ENCODE data around the gene OMD. TPM values are rescaled to one million over a fixed set of nuclear protein-coding genes. Genes with fewer than 3 reads are reported as not detected.

Gene OMD
- total and polyA plus RNA-seq, 10 donors, result 0.10 to 1.0 (median 0.61) TPM; not detected in 1

DNA sequence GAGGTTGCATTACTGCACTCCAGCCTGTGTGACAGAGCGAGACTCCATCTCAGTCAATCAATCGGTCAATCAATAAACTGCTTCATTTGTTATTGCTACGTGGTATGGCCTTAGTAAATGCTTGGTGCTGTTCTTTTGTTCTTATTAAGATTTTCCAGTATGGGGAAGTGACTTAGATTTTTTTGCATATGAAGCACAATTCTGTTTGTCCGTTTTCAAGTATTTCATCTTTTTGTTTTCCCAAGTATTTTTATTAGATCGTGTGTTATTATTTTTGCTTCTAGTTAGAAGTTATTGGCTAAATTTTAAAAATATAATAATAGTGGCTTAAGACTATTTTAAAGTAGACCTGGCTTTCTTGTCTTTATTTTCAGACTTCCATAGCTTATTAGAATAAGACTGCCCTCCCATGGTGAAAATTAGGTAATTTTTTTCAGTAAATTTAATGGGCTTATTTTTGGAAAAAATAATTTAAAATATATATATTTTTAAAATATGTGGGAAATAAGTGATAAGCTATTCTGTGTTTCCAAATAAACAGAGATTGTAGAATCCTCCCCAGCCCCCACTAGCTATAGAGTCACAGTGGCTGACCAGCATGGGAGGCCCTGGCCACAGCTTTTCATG lies 14.7 kb upstream of the OMD start:
- DNase-seq, result no peak
- Histone ChIP-seq H3K27ac (no peak overlapping the region), H3K27me3 (replicated peaks in 1 of 7) (no peaks in the 10 kb centered on the region), H3K9me3 (no peaks in the 10 kb centered on the region), H3K4me1 (peaks cover 0 to 7% (median 0%) of the 10 kb centered on the region in 6 donors), H3K4me3 (no peak overlapping the region), H3K36me3 (no peaks in the 10 kb centered on the region)
- intact Hi-C loops (cut with DNase I; ENCODE audit: low total_unique reads), result loop anchor here (10.0 kb wide), 1 partner anchor 304 kb away; no protein-coding TSS in a partner anchor
- TF ChIP-seq, protein P1, sequence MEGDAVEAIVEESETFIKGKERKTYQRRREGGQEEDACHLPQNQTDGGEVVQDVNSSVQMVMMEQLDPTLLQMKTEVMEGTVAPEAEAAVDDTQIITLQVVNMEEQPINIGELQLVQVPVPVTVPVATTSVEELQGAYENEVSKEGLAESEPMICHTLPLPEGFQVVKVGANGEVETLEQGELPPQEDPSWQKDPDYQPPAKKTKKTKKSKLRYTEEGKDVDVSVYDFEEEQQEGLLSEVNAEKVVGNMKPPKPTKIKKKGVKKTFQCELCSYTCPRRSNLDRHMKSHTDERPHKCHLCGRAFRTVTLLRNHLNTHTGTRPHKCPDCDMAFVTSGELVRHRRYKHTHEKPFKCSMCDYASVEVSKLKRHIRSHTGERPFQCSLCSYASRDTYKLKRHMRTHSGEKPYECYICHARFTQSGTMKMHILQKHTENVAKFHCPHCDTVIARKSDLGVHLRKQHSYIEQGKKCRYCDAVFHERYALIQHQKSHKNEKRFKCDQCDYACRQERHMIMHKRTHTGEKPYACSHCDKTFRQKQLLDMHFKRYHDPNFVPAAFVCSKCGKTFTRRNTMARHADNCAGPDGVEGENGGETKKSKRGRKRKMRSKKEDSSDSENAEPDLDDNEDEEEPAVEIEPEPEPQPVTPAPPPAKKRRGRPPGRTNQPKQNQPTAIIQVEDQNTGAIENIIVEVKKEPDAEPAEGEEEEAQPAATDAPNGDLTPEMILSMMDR (IDR thresholded peaks at IDR 0.05 in 8 of 11, conservative IDR thresholded peaks at IDR 0.05 in 3 of 11), result peak in 4 of 11 experiments; percentile 12 to 32 (median 20)
- TF ChIP-seq POLR2A (IDR thresholded peaks at IDR 0.05), result no peak
- 73 to 87% (median 81%) methylated on average over 5 of the region's 5 CpGs for WGBS, 5 donors

DNA sequence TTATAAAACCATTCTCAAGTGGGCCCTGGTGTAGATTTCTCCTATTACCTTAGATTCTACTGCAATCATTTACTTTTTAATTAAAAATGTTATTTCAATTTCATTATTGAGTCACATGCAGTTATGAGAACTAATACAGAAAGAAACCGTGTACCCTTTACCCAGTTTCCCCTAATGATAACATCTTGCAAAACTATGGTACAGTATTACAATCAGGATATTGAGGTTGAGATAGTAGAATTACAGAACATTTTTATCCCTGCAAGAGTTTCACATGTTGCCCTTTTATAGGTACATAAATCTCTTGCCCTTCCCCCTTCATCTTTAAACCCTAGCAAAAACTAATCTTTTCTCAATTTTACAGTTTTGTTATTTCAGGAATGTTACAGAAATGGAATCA lies 11.0 kb upstream of the OMD start:
- Histone ChIP-seq H3K36me3 (no peaks in the 10 kb centered on the region), H3K27me3 (replicated peaks in 1 of 7) (no peaks in the 10 kb centered on the region), H3K4me3 (no peak overlapping the region), H3K4me1 (peaks cover 0 to 7% (median 0%) of the 10 kb centered on the region in 6 donors), H3K27ac (no peak overlapping the region), H3K9me3 (no peaks in the 10 kb centered on the region)
- intact Hi-C loops (cut with DNase I; ENCODE audit: low total_unique reads), result loop anchor here (10.0 kb wide), 1 partner anchor 300 kb away; no protein-coding TSS in a partner anchor
- no peak for DNase-seq
- no peak for TF ChIP-seq POLR2A (IDR thresholded peaks at IDR 0.05)
- no peak for TF ChIP-seq POLR2AphosphoS5 (IDR thresholded peaks at IDR 0.05)
- TF ChIP-seq, protein P1 (IDR thresholded peaks at IDR 0.05 in 8 of 11, conservative IDR thresholded peaks at IDR 0.05 in 3 of 11), result no peak
- 40 to 76% (median 57%) methylated on average over 1 of the region's 1 CpG for WGBS, 5 donors

GRCh38 chr9:92432972-92433548 lies 8.8 kb upstream of the OMD start:
- no peaks in the 10 kb centered on the region for H3K4me1 ChIP-seq
- intact Hi-C loops (cut with DNase I; ENCODE audit: low total_unique reads), result loop anchor here (10.0 kb wide), 1 partner anchor 298 kb away; no protein-coding TSS in a partner anchor
- 78 to 92% (median 87%) methylated on average over 5 of the region's 5 CpGs for WGBS, 5 donors
- H3K36me3 ChIP-seq, result no peaks in the 10 kb centered on the region
- no peak overlapping the region for H3K4me3 ChIP-seq
- no peak for DNase-seq
- H3K27ac ChIP-seq, result no peak overlapping the region
- TF ChIP-seq POLR2AphosphoS5 (IDR thresholded peaks at IDR 0.05) (no peak), POLR2A (IDR thresholded peaks at IDR 0.05) (no peak)
- TF ChIP-seq, protein P1 (IDR thresholded peaks at IDR 0.05 in 8 of 11, conservative IDR thresholded peaks at IDR 0.05 in 3 of 11), result no peak
- H3K9me3 ChIP-seq, result no peaks in the 10 kb centered on the region
- H3K27me3 ChIP-seq (replicated peaks in 1 of 7), result no peaks in the 10 kb centered on the region

DNA sequence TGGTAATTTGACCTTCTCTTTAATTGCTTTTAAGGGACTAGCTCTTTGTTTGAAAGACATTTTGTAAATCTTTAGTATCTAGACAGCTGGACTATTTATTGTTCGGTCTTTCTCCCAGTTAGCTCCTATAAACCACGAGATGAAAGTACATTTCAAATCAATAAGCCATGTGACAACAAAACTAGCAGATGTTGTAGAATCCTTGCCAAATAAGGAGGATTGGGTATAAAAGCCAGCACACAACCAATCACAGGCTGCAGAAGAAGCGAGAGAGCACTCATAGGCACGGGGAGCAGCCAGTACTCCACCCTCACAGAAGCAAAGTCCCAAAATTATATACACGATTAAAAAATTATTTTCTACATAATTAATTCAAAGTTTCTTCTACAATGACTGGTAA lies 8.1 kb upstream of the OMD start:
- Histone ChIP-seq H3K27me3 (replicated peaks in 1 of 7) (no peaks in the 10 kb centered on the region), H3K4me1 (no peaks in the 10 kb centered on the region), H3K9me3 (no peaks in the 10 kb centered on the region), H3K36me3 (no peaks in the 10 kb centered on the region), H3K27ac (no peak overlapping the region), H3K4me3 (no peak overlapping the region)
- DNase-seq, result no peak
- intact Hi-C loops (cut with DNase I; ENCODE audit: low total_unique reads), result loop anchor here (10.0 kb wide), 1 partner anchor 298 kb away; no protein-coding TSS in a partner anchor
- TF ChIP-seq, protein P1 (IDR thresholded peaks at IDR 0.05 in 8 of 11, conservative IDR thresholded peaks at IDR 0.05 in 3 of 11), result no peak
- TF ChIP-seq POLR2AphosphoS5 (IDR thresholded peaks at IDR 0.05) (no peak), POLR2A (IDR thresholded peaks at IDR 0.05) (no peak)
- WGBS, 5 donors, result 80 to 92% (median 87%) methylated on average over 5 of the region's 5 CpGs
